Measurements from ENCODE around the gene SLC4A2.

DNA sequence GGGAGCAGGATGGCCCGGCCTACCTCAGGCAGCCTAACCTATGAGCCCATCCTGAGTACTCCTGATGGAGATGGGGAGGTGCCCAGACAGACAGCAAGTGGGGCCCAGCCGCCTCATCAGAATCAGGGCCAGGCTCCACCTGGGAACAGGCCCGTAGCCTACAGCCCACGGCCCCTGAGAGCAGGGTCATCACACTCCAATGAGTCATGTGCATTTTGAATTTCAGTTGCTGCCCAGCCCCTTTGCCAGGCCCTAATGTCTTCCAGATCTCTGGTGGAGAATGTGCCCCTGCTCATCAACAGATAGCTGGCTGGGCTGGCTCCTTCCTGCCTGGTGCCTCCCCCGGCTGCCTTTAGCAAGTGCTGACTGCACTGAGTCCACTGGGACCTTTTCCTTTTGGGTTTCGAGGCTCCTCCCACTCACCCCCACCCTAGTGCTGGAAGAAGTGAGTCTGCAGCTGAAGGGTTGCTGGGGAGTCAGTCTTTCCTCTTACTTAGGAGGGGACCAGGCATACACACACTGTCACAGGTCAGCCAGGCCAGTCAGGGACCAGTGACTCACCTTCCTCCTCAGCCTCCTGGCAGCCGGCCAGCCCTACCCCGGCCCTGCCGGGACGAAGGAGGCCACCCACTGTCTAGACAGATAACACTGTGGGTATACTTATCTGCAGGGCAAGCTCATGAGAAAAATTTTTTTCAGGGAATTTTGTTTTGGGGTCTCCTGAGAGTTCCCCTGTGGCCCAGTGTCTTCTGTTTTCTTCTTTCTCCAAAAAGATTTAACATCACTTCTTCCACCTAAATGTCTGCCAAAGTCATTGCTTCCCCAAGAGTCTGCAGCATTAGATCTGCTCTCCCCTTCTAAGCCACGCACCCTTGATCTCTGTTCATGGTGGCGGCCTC, 20.2 kb upstream of the SLC4A2 start:
- TF ChIP-seq EP300 (IDR thresholded peaks at IDR 0.05) (no peak), POLR2AphosphoS5 (IDR thresholded peaks at IDR 0.05) (no peak), POLR2A (IDR thresholded peaks at IDR 0.05) (no peak)
- TF ChIP-seq, protein P1, sequence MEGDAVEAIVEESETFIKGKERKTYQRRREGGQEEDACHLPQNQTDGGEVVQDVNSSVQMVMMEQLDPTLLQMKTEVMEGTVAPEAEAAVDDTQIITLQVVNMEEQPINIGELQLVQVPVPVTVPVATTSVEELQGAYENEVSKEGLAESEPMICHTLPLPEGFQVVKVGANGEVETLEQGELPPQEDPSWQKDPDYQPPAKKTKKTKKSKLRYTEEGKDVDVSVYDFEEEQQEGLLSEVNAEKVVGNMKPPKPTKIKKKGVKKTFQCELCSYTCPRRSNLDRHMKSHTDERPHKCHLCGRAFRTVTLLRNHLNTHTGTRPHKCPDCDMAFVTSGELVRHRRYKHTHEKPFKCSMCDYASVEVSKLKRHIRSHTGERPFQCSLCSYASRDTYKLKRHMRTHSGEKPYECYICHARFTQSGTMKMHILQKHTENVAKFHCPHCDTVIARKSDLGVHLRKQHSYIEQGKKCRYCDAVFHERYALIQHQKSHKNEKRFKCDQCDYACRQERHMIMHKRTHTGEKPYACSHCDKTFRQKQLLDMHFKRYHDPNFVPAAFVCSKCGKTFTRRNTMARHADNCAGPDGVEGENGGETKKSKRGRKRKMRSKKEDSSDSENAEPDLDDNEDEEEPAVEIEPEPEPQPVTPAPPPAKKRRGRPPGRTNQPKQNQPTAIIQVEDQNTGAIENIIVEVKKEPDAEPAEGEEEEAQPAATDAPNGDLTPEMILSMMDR (IDR thresholded peaks at IDR 0.05) = no peak
